Measurements from ENCODE around the gene IGF2BP2.

IGF2BP2 gene

DNA sequence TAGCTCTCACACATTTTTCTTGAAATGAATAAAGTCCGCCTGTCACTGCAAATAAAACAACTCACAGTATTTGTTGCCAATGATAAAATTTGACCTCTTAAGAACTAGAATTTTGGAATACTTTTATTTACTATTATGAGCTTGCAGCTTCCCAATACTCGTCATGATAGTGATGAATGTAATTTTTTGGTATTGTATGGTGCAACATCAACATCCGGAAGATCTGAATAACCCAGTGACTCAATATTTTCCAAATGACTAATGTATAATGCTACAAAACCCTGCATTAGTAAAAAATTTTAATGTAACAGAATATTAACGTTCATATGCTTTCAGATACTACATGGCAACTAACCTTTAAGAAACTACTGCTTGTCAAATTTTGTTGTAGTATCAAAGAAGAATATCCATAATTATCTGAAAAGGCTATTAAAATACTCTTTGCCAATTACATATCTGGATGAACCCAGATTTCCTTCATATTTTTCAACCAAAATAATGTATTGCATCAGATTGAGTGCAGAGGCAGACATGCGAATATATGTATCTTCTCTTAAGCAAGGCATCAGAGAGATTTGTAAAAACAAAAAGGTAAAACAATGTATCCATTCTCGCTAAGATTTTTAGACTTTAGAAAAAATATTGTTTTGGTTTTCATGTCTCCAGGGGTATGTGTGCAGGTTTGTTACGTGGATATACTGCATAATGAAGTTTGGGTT, 95.3 kb downstream of the IGF2BP2 start:
- peak; percentile 34 for ATAC-seq
- no peak for TF ChIP-seq ESRRG (CRISPR knock-in tag; IDR thresholded peaks at IDR 0.05)
- TF ChIP-seq, protein P1, sequence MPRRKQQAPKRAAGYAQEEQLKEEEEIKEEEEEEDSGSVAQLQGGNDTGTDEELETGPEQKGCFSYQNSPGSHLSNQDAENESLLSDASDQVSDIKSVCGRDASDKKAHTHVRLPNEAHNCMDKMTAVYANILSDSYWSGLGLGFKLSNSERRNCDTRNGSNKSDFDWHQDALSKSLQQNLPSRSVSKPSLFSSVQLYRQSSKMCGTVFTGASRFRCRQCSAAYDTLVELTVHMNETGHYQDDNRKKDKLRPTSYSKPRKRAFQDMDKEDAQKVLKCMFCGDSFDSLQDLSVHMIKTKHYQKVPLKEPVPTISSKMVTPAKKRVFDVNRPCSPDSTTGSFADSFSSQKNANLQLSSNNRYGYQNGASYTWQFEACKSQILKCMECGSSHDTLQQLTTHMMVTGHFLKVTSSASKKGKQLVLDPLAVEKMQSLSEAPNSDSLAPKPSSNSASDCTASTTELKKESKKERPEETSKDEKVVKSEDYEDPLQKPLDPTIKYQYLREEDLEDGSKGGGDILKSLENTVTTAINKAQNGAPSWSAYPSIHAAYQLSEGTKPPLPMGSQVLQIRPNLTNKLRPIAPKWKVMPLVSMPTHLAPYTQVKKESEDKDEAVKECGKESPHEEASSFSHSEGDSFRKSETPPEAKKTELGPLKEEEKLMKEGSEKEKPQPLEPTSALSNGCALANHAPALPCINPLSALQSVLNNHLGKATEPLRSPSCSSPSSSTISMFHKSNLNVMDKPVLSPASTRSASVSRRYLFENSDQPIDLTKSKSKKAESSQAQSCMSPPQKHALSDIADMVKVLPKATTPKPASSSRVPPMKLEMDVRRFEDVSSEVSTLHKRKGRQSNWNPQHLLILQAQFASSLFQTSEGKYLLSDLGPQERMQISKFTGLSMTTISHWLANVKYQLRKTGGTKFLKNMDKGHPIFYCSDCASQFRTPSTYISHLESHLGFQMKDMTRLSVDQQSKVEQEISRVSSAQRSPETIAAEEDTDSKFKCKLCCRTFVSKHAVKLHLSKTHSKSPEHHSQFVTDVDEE (CRISPR knock-in tag; IDR thresholded peaks at IDR 0.05): no peak
- TF ChIP-seq TOX (CRISPR knock-in tag; IDR thresholded peaks at IDR 0.05; ENCODE audit: borderline replicate concordance): 0 out of 2 replicates have a peak, but pooled peaks have one; percentile 26

DNA sequence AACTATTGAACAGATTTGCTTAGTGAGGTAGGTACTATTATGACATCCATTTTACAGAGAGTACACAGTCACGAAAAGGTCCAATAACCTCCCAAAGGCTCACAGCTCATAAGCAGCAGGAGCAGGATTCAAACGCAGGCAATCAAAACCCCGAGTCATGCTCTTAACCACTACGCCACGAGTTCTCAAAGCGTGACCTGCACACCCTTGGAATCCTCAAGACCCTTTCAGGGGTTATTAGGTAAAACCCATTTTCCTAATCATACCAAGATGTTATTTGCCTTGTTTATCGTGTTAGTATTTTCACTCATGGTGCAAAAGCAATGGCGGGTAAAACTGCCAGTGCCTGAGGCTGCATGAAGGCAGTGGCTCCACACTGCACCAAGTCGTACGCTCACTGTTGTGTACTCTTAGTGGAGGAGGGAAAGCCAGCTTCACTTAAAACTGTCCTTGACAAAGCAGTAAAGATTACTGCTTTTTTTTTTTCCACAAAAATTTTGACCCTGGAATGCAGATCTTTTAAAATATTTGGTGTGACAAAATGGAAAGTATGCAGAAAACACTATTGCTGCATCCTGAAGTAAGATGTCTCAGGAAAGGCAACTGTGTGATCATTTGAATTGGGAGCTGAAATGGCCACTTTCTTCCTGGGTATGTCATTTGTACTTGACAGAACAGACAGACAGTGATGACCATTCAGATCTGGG, 96.1 kb downstream of the IGF2BP2 start:
- peak; percentile 42 for ATAC-seq

DNA sequence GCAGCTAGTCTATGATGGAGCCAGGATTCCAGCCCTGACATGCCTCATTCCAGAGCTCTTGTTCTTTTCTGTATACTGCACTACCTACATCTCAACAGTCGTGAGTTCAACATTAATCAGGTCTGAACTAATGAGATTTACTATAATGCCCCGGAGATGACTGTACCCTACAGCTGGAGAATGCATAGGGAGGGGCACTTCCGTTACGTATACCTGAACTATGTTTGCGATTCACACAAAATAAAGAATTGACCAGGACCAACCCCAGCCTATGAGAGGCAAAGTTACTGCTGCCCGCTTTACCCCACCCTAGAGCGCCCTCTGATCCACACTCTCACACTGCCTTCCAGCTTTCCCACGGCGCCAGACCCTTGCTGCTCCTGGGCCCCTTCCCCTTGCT, 97.0 kb downstream of the IGF2BP2 start:
- TF ChIP-seq TCF4 (CRISPR knock-in tag; IDR thresholded peaks at IDR 0.05; ENCODE audit: borderline replicate concordance): no peak
- TF ChIP-seq, protein P2, sequence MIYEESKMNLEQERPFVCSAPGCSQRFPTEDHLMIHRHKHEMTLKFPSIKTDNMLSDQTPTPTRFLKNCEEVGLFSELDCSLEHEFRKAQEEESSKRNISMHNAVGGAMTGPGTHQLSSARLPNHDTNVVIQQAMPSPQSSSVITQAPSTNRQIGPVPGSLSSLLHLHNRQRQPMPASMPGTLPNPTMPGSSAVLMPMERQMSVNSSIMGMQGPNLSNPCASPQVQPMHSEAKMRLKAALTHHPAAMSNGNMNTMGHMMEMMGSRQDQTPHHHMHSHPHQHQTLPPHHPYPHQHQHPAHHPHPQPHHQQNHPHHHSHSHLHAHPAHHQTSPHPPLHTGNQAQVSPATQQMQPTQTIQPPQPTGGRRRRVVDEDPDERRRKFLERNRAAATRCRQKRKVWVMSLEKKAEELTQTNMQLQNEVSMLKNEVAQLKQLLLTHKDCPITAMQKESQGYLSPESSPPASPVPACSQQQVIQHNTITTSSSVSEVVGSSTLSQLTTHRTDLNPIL (CRISPR knock-in tag; IDR thresholded peaks at IDR 0.05; ENCODE audit: low read depth): no peak
- TF ChIP-seq RARB (CRISPR knock-in tag; IDR thresholded peaks at IDR 0.05): no peak
- TF ChIP-seq ZNF565 (CRISPR knock-in tag; conservative IDR thresholded peaks at IDR 0.05; ENCODE audit: low read depth): no peak
- TF ChIP-seq ZFP30 (CRISPR knock-in tag; IDR thresholded peaks at IDR 0.05): no peak
- ATAC-seq: peak; percentile 51

More for the DNA sequence above, 96.1 kb downstream of the IGF2BP2 start:
- TF ChIP-seq TCF4 (CRISPR knock-in tag; IDR thresholded peaks at IDR 0.05; ENCODE audit: borderline replicate concordance) (no peak), CSDC2 (CRISPR knock-in tag; IDR thresholded peaks at IDR 0.05) (peak; percentile 47; the same call in 1 of the 2 replicates)

DNA sequence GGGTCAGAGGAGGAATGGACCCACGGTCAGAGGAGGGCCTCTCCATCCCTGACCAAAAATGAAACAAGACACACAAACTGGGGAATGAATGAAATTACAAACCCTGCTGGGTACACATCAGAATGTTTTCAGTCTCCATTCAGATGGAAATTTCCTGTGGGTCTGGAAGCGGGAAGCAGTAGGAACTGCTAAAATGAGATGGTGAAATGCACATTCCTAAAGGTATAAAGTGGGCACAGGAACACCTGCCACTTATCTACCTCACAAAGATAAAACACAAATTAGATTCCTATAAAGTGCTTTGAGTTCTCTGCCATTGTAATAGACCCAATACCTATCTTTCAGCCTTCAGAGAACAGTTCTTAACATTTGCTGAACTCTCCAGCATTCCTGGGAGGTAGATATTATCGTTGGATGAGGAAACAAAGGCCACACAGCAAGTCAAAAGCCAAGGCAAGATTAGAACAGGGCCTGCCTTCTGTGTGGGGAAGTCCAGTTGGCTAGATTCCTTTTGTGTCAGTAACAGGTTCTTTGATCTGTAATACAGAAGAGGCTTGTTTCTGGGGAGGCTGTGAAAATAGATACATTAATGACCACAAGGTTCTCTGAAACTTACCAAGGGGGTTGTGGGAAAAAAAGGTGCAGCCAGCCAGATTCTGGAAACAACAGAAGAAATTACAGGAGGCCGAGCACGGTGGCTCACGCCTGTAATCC, 98.4 kb downstream of the IGF2BP2 start:
- no peak for ATAC-seq
- TF ChIP-seq ZNF8 (CRISPR knock-in tag; IDR thresholded peaks at IDR 0.05) (no peak), TOX (CRISPR knock-in tag; IDR thresholded peaks at IDR 0.05; ENCODE audit: borderline replicate concordance) (no peak), RARB (CRISPR knock-in tag; IDR thresholded peaks at IDR 0.05) (no peak), CSDC2 (CRISPR knock-in tag; IDR thresholded peaks at IDR 0.05) (no peak)
- TF ChIP-seq, protein P1 (CRISPR knock-in tag; IDR thresholded peaks at IDR 0.05): no peak

DNA sequence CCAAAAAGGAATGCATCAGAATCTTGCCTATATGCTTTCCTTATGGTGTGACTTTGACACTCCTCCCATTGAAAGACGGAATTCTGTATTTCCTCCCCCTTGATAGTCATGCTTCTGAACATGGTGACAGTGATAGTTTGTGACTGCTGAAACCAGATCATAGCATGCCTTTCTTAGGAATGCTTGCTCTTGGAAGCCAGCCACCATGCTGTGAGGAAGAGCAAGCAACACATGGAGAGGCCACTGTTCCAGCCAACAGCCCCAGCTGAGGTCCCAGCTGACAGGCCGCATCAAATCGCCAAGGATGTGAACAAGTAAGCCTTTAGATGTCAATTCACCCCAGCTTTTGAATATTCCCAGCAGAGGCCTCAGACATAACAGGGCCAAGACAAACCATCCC, 100.1 kb downstream of the IGF2BP2 start:
- peak; percentile 52 for ATAC-seq
- TF ChIP-seq TCF4 (CRISPR knock-in tag; IDR thresholded peaks at IDR 0.05; ENCODE audit: borderline replicate concordance): no peak
- TF ChIP-seq ARNTL (CRISPR knock-in tag; IDR thresholded peaks at IDR 0.05; ENCODE audit: borderline replicate concordance, low read depth): no peak
- no peak for TF ChIP-seq PPARA (CRISPR knock-in tag; IDR thresholded peaks at IDR 0.05; ENCODE audit: borderline replicate concordance)
- TF ChIP-seq, protein P3, sequence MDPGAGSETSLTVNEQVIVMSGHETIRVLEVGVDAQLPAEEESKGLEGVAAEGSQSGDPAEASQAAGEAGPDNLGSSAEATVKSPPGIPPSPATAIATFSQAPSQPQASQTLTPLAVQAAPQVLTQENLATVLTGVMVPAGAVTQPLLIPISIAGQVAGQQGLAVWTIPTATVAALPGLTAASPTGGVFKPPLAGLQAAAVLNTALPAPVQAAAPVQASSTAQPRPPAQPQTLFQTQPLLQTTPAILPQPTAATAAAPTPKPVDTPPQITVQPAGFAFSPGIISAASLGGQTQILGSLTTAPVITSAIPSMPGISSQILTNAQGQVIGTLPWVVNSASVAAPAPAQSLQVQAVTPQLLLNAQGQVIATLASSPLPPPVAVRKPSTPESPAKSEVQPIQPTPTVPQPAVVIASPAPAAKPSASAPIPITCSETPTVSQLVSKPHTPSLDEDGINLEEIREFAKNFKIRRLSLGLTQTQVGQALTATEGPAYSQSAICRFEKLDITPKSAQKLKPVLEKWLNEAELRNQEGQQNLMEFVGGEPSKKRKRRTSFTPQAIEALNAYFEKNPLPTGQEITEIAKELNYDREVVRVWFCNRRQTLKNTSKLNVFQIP (CRISPR knock-in tag; IDR thresholded peaks at IDR 0.05; ENCODE audit: borderline replicate concordance, low read depth): no peak
- TF ChIP-seq ZFP3 (CRISPR knock-in tag; IDR thresholded peaks at IDR 0.05): no peak
- no peak for TF ChIP-seq ZFP30 (CRISPR knock-in tag; IDR thresholded peaks at IDR 0.05)
- TF ChIP-seq RARB (CRISPR knock-in tag; IDR thresholded peaks at IDR 0.05): no peak
- no peak for TF ChIP-seq ZNF8 (CRISPR knock-in tag; IDR thresholded peaks at IDR 0.05)
- no peak for TF ChIP-seq OSR1 (CRISPR knock-in tag; IDR thresholded peaks at IDR 0.05)
- TF ChIP-seq ZNF565 (CRISPR knock-in tag; conservative IDR thresholded peaks at IDR 0.05; ENCODE audit: low read depth): no peak
- no peak for TF ChIP-seq SNAI2 (CRISPR knock-in tag; IDR thresholded peaks at IDR 0.05)
- TF ChIP-seq BACH2 (CRISPR knock-in tag; IDR thresholded peaks at IDR 0.05; ENCODE audit: borderline replicate concordance): no peak
- TF ChIP-seq ZC3H10 (CRISPR knock-in tag; IDR thresholded peaks at IDR 0.05): no peak
- no peak for TF ChIP-seq GLIS3 (CRISPR knock-in tag; IDR thresholded peaks at IDR 0.05)
- no peak for TF ChIP-seq ISL1 (CRISPR knock-in tag; IDR thresholded peaks at IDR 0.05)
- TF ChIP-seq, protein P4, sequence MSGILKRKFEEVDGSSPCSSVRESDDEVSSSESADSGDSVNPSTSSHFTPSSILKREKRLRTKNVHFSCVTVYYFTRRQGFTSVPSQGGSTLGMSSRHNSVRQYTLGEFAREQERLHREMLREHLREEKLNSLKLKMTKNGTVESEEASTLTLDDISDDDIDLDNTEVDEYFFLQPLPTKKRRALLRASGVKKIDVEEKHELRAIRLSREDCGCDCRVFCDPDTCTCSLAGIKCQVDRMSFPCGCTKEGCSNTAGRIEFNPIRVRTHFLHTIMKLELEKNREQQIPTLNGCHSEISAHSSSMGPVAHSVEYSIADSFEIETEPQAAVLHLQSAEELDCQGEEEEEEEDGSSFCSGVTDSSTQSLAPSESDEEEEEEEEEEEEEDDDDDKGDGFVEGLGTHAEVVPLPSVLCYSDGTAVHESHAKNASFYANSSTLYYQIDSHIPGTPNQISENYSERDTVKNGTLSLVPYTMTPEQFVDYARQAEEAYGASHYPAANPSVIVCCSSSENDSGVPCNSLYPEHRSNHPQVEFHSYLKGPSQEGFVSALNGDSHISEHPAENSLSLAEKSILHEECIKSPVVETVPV (CRISPR knock-in tag; IDR thresholded peaks at IDR 0.05): no peak
- no peak for TF ChIP-seq TOX (CRISPR knock-in tag; IDR thresholded peaks at IDR 0.05; ENCODE audit: borderline replicate concordance)

All from SK-N-SH treated with all-trans-retinoic acid at 6 μM for 48 hours (cell line).